Lower leg skin (tissue), 4 donors: ENCODE data around the gene CALN1. TPM values are rescaled to one million over a fixed set of nuclear protein-coding genes. Genes with fewer than 3 reads are reported as not detected.
"Not testable (repeated sequence)": the region's sequence is repeated elsewhere in the genome, so short reads cannot be mapped to it uniquely, and the experiment has no call there.

Experiments used
- DNase-seq, 2 donors: peaks; one replicate each; pipeline ENCODE4 v3.0.0-alpha.2; 2019; ENCODE audit warnings: low spot score in 2 of 2
- H3K4me3 ChIP-seq: fragments of 200-600 bp; sonication (generic); 2 replicates; pipeline ENCODE4 v1.5.1; 2017; ENCODE audit warnings: mild to moderate bottlenecking, low read depth; ENCODE audit not compliant: poor library complexity, severe bottlenecking
- CTCF ChIP-seq, 3 donors: fragments of 450-650 bp; IDR thresholded peaks; one replicate each; pipeline ENCODE4 v1.5.1; 2016; ENCODE audit warnings: antibody characterized with exemption in 3 of 3, mild to moderate bottlenecking in 3 of 3, moderate library complexity in 2 of 3
- POLR2A ChIP-seq, 2 donors: fragments of 450-650 bp; IDR thresholded peaks; one replicate each; pipeline ENCODE4 v1.6.1; 2016 to 2017; ENCODE audit warnings: antibody characterized with exemption in 2 of 2, mild to moderate bottlenecking in 1 of 2, moderate library complexity in 1 of 2
- WGBS, 2 donors: methylation state at CpG; one replicate each; pipeline ENCODE4 v1.1.5; 2018; 5-methylcytosine and 5-hydroxymethylcytosine counted together
- intact Hi-C: fragments of 100-400 bp; cut with DNase I; formaldehyde crosslinking; loops from one replicate; pipeline ENCODE4 v1.15.0; 2023; ENCODE audit warnings: low total_unique reads
- total RNA-seq, 4 donors: library from RNA; depleted of rRNA; stranded (reverse); fragments of >200 nt; gene quantifications; one replicate each; pipeline ENCODE4 v1.1.0, GENCODE V29; 2016

CALN1 gene
- total RNA-seq, 4 donors from 2014 or later = 2.3 to 11.2 (median 7.3) TPM

- intact Hi-C loops = no loop called here
- 86 to 92% methylated on average over 2 of the region's 2 CpGs for WGBS, 2 donors
- no peak overlapping the region for H3K4me3 ChIP-seq
- no peak for TF ChIP-seq CTCF (IDR thresholded peaks at IDR 0.05)
- no peak for TF ChIP-seq POLR2A (IDR thresholded peaks at IDR 0.05)
- DNase-seq = no peak
Measured at GRCh38 chr7:71828361-71828760, 583.8 kb downstream of the CALN1 start.

GRCh38 chr7:71826141-71826540, 586.0 kb downstream of the CALN1 start:
- intact Hi-C loops = no loop called here
- DNase-seq = no peak
- no peak overlapping the region for H3K4me3 ChIP-seq
- TF ChIP-seq POLR2A (IDR thresholded peaks at IDR 0.05) (no peak), CTCF (IDR thresholded peaks at IDR 0.05) (no peak)
- 71 to 79% methylated on average over 3 of the region's 3 CpGs for WGBS, 2 donors

GRCh38 chr7:71824006-71824760, 588.0 kb downstream of the CALN1 start:
- intact Hi-C loops = no loop called here
- H3K4me3 ChIP-seq = no peak overlapping the region
- TF ChIP-seq POLR2A (IDR thresholded peaks at IDR 0.05) (no peak), CTCF (IDR thresholded peaks at IDR 0.05) (no peak)
- no peak for DNase-seq
- WGBS, 2 donors = 51 to 54% methylated on average over 9 of the region's 9 CpGs

GRCh38 chr7:71822406-71822805, 589.7 kb downstream of the CALN1 start:
- DNase-seq, intact Hi-C loops, H3K4me3 ChIP-seq: not testable (repeated sequence)
- 89 to 96% methylated on average over 8 of the region's 8 CpGs for WGBS, 2 donors

GRCh38 chr7:71817916-71818315, 594.2 kb downstream of the CALN1 start:
- TF ChIP-seq CTCF (IDR thresholded peaks at IDR 0.05) (no peak), POLR2A (IDR thresholded peaks at IDR 0.05) (no peak)
- DNase-seq = no peak
- intact Hi-C loops = no loop called here
- no peak overlapping the region for H3K4me3 ChIP-seq
- 17 to 80% methylated on average over 1 of the region's 1 CpG for WGBS, 2 donors

GRCh38 chr7:71808115-71808514, 604.0 kb downstream of the CALN1 start:
- DNase-seq = no peak
- TF ChIP-seq POLR2A (IDR thresholded peaks at IDR 0.05) (no peak), CTCF (IDR thresholded peaks at IDR 0.05) (no peak)
- 45 to 59% methylated on average over 1 of the region's 1 CpG for WGBS, 2 donors
- intact Hi-C loops = no loop called here
- no peak overlapping the region for H3K4me3 ChIP-seq
